Subcutaneous abdominal adipose tissue (tissue), 5 donors: ENCODE measurements around the gene TMEM106A.
"Not testable (repeated sequence)": the region's sequence is repeated elsewhere in the genome, so short reads cannot be mapped to it uniquely, and the experiment has no call there.

ENCODE experiments used
- H3K27ac ChIP-seq: one replicate; pipeline ENCODE4 v1.7.0; 2013; ENCODE audit warnings: low read depth, mild to moderate bottlenecking, inconsistent platforms, low read length, moderate library complexity
- H3K27me3 ChIP-seq, 5 donors: one replicate each; pipeline ENCODE4 v1.7.0; 2013; ENCODE audit warnings: low read length in 5 of 5, inconsistent platforms in 1 of 5; ENCODE audit not compliant: control insufficient read depth in 5 of 5, insufficient read depth in 4 of 5
- H3K36me3 ChIP-seq, 5 donors: one replicate each; pipeline ENCODE4 v1.7.0; 2013; ENCODE audit warnings: low read length in 5 of 5; ENCODE audit not compliant: control insufficient read depth in 5 of 5, insufficient read depth in 5 of 5
- H3K4me1 ChIP-seq, 5 donors: one replicate each; pipeline ENCODE4 v1.7.0; 2013; ENCODE audit warnings: low read length in 5 of 5, mild to moderate bottlenecking in 3 of 5, moderate library complexity in 1 of 5; ENCODE audit not compliant: control insufficient read depth in 5 of 5, insufficient read depth in 5 of 5
- H3K4me3 ChIP-seq, 5 donors: one replicate each; pipeline ENCODE4 v1.7.0; 2013; ENCODE audit warnings: low read length in 5 of 5, low read depth in 1 of 5
- H3K9ac ChIP-seq, 5 donors: one replicate each; pipeline ENCODE4 v1.7.0; 2013; ENCODE audit warnings: low read length in 5 of 5, mild to moderate bottlenecking in 4 of 5, moderate library complexity in 3 of 5
- H3K9me3 ChIP-seq, 5 donors: one replicate each; pipeline ENCODE4 v1.7.0; 2013; ENCODE audit warnings: low read length in 5 of 5; ENCODE audit not compliant: control insufficient read depth in 5 of 5
- donor health status: healthy.
- donor health status: healthy.
- donor health status: healthy.
- donor health status: healthy.
- donor health status: healthy.

Gene TMEM106A

DNA sequence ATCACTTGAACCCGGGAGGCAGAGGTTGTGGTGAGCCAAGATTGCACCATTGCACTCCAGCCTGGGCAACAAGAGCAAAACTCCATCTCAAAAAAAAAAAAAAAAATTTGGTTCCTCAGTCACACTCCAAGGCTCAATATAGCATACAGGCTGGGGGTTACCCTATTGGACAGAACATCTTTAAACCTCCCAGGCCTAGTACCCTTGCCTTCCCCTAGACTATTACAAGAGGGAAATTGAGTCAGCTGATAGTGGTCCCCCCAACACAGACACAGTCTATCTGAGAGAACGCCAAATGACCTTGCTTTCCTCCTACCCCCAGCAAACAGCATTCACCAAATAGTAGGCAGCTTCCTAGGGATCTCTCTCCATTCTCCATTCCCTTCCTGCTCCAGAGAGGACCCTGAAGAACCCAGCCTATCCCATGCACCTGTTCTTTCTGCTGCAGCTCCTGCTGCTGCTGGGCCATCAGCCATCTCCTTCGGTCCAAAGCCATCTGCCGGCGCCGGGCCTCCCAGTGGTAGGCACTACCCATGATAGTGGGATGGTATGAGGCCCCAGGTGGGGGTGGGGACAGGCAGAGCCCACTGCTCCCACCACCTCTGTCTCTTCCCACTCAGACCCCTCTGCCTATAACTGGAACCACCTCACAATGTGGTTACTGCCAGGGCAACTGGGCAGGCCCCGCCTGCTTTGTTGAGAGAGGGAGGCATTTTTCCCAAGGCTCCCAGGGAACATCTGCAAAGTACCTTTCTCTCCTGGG is 16.5 kb downstream of the TMEM106A start, which contains the start of gene CCDC200:
Gene CCDC200, minus strand, starts transcription at position 604 of the 763 bp plus-strand sequence. Its CDS starts 69 bp downstream, at position 535.
- H3K4me1 ChIP-seq, H3K27ac ChIP-seq, H3K27me3 ChIP-seq, H3K9ac ChIP-seq, H3K9me3 ChIP-seq, H3K4me3 ChIP-seq: not testable (repeated sequence)
- H3K36me3 ChIP-seq: peaks cover 0 to 27% (median 11%) of the 10 kb centered on the region in 5 donors

DNA sequence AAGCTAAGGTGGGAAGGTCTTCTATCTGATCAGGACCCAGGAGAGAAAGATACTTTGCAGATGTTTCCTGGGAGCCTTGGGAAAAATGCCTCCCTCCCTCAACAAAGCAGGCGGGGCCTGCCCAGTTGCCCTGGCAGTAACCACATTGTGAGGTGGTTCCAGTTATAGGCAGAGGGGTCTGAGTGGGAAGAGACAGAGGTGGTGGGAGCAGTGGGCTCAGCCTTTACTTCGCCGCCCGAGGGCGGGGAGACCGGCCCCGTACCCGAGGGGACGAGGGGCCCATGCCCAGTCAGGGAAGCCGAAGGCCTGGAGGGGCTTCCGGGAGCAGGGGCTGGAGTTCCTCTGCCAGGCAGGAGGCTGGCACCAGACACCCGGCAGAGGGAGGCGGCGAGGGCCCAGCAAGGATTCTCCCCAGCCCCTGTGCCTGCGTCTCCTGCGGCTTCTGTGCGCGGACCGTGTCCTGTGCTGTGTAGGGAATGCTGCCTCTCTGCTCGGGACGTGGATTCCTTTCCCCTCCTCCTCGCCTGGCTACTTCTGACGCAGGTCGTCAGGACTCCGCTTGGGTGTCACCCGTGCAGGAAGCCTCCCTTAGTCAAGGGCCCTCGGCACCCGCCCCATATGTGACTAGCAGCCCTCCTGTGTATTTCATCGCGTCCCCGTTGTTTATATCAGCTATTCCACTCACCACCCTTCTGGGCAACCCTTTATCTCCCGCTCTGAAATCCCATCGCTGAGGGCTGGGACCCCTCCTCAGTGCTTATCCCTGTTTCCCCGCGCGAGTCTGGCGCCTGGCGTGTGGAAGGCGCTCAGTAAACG is 19.7 kb downstream of the TMEM106A start:
- H3K4me3 ChIP-seq: peak overlapping the region in 2 of 5 donors; percentile 33 to 38
- H3K36me3 ChIP-seq, H3K9ac ChIP-seq, H3K9me3 ChIP-seq, H3K27me3 ChIP-seq, H3K4me1 ChIP-seq: not testable (repeated sequence)
- peak overlapping the region; percentile 67 for H3K27ac ChIP-seq

DNA sequence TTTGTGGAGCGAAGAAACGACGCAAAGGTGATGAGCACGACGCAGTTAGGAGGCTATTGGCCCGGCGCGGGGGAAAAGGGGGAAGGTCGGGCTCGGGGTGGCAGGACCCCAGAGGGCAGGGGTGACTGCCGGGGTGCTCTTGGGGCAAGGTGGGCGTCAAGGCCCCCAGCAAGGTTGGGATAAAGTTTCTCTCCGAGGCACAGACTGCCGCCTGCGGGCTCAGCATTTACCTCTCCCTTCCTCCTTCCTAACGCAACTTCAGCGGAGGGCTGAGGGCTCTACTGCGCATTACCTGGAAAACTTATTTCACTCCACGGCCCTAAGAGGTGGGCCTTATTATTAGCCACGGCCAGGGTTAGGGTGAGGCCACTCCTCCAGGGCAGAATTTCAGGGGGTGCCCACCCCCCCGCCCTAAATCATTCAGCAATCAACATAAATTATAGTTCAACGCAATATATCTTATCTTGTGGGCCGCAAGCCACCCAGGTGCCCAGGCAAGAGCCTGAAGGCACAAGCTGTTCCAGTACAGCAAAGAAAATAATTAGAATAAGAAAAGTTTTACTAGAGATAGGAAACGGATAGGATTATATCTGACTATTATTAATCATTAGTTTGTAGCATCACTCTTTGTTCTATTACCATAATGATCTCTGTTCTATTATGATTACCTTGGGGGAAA is 20.5 kb downstream of the TMEM106A start:
- H3K36me3 ChIP-seq, H3K9ac ChIP-seq, H3K9me3 ChIP-seq, H3K4me1 ChIP-seq, H3K27me3 ChIP-seq: not testable (repeated sequence)
- H3K27ac ChIP-seq: peak overlapping the region; percentile 67
- peak overlapping the region in 2 of 5 donors; percentile 33 to 38 for H3K4me3 ChIP-seq

DNA sequence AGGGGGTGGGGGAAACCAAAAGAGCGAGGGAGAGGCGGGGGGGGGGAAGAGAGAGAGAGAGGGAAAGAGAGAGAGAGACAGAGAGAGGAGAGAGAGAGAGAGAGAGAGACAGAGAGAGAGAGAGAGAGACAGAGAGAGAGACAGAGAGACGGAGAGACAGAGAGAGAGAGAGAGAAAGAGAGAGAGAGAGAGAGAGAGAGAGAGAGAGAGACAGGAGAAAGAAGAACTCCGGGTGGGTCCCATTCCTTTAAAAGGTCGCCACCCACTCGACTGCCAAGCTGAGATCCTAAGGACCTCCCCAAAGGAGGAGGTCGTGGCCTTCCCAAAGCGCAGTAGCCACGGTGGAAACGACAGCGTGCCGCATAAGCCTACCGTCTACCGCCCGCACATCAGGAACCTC is 21.6 kb downstream of the TMEM106A start:
- not testable (repeated sequence) for H3K9me3 ChIP-seq, H3K4me3 ChIP-seq, H3K27ac ChIP-seq, H3K27me3 ChIP-seq, H3K4me1 ChIP-seq, H3K9ac ChIP-seq, H3K36me3 ChIP-seq

GRCh38 chr17:43233877-43234276 is 22.2 kb downstream of the TMEM106A start, which contains the start of gene RNU2-1:
Gene RNU2-1, minus strand, starts transcription at chr17:43233977.
- H3K36me3 ChIP-seq, H3K27me3 ChIP-seq, H3K27ac ChIP-seq, H3K4me3 ChIP-seq, H3K9me3 ChIP-seq, H3K9ac ChIP-seq, H3K4me1 ChIP-seq: not testable (repeated sequence)

DNA sequence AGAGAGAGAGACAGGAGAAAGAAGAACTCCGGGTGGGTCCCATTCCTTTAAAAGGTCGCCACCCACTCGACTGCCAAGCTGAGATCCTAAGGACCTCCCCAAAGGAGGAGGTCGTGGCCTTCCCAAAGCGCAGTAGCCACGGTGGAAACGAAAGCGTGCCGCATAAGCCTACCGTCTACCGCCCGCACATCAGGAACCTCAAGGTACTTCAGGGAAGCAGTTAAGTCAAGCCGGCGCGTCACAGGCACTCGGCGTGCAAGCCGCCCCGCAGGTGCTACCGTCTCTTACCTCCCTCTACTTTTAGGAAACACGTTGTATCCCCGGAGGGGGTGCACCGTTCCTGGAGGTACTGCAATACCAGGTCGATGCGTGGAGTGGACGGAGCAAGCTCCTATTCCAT is 27.9 kb downstream of the TMEM106A start:
- not testable (repeated sequence) for H3K36me3 ChIP-seq, H3K4me1 ChIP-seq, H3K27ac ChIP-seq, H3K9ac ChIP-seq, H3K4me3 ChIP-seq, H3K9me3 ChIP-seq, H3K27me3 ChIP-seq

GRCh38 chr17:43240596-43241352 is 29.1 kb downstream of the TMEM106A start:
- H3K4me1 ChIP-seq, H3K27me3 ChIP-seq, H3K36me3 ChIP-seq, H3K9ac ChIP-seq, H3K9me3 ChIP-seq, H3K27ac ChIP-seq, H3K4me3 ChIP-seq: not testable (repeated sequence)

- not testable (repeated sequence) for H3K4me3 ChIP-seq, H3K27me3 ChIP-seq, H3K36me3 ChIP-seq, H3K9me3 ChIP-seq, H3K4me1 ChIP-seq, H3K9ac ChIP-seq, H3K27ac ChIP-seq
Measured at GRCh38 chr17:43246456-43246855, 34.8 kb downstream of the TMEM106A start.
